ENCODE results near the gene HNF4A.

GRCh38 chr20:44314870-44315269 lies 40.6 kb upstream of the HNF4A start:
- TF ChIP-seq ZNF121 (tag by site-specific recombination; IDR thresholded peaks at IDR 0.05) (no peak), CTCF (tag by site-specific recombination; IDR thresholded peaks at IDR 0.05) (no peak)
